Adrenal gland (tissue), 5 donors: ENCODE results near the gene HOXB7.

Source experiments
- CTCF ChIP-seq, 6 experiments: fragments of 450-650 bp in 4 of 6; fragments of 200-600 bp in 2 of 6; sonication (generic) in 1 of 6; IDR thresholded peaks; 1 replicate in 5 of 6; 2 replicates in 1 of 6; pipeline versions ENCODE4 v1.5.1 to v1.8.0; 2016 to 2021; ENCODE audit warnings: antibody characterized with exemption in 6 of 6, mild to moderate bottlenecking in 2 of 6, moderate library complexity in 1 of 6
- POLR2A ChIP-seq, 2 donors: fragments of 450-650 bp; IDR thresholded peaks; one replicate each; pipeline ENCODE4 v1.6.1; 2017; ENCODE audit warnings: antibody characterized with exemption in 2 of 2, mild to moderate bottlenecking in 2 of 2, moderate library complexity in 1 of 2
- donor health status: DM: no; HTN: no; CAD: no.

GRCh38 chr17:48592057-48592514 is 18.7 kb downstream of the HOXB7 start:
- TF ChIP-seq CTCF (IDR thresholded peaks at IDR 0.05) (no peak), POLR2A (IDR thresholded peaks at IDR 0.05) (no peak)
